ENCODE data around the gene COX19. TPM values are rescaled to one million over a fixed set of nuclear protein-coding genes. Genes with fewer than 3 reads are reported as not detected.

Gene COX19
- total RNA-seq, 1 experiment from 2014 or later = 14.4 TPM

DNA sequence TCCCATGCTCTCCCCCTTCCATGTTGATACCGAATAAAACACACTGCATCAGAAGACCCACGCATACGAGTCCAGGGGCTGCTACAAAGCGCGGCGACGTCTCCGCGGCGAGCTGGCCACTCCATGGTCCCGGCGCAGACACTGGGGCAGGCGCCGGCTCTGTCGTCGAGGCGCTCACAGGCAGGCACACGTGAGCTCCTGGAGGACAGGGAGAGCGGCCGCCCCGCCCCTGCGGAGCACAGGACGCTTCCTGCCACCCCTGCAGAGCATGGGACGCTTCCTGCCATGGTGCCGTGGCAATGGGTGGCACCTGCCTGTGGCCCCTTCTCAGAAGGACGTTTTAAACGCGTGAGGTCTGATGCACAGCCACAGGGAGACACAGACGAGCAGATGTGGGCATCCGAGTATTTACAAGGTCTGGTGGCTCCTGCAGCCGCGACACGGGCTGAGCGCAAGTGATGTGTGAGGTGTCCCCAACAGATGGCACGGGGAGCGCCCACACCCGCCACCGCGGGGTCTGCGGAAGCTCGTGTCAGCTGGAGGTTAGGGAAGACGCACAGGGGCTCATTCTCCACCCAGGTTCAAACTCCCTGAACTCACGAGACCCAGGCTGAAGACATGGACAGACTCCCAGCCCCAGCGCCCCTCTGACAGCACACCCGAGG lies 47.6 kb upstream of the COX19 start:
- H3K27ac ChIP-seq (ENCODE audit: low read length) = no peak overlapping the region
- H3K9me3 ChIP-seq (ENCODE audit: control insufficient read depth, insufficient read depth, low read depth, low read length) = no peaks in the 10 kb centered on the region
- BruUV-seq (replicated peaks) = no TSS peak
- in situ Hi-C loops (cut with HindIII; ENCODE audit: low pct_unique_long_range_greater_than_20kb, low sequenced_read_pairs) = no loop called here
- intact Hi-C loops (cut with micrococcal nuclease; ENCODE audit: unreplicated experiment) = no loop called here
- peaks cover 4% of the 10 kb centered on the region; the same call in 1 of the 2 replicates for H3K36me3 ChIP-seq (ENCODE audit: control insufficient read depth, insufficient read depth, low read length)
- no peak overlapping the region for H3K4me3 ChIP-seq (ENCODE audit: low read depth in 2 of 2, low read length in 2 of 2)
- ChIA-PET POLR2A (no interaction called here), CTCF (no interaction called here)
- ATAC-seq (no peak), DNase-seq (ENCODE audit: low read depth, low spot score) (no peak)
- no peaks in the 10 kb centered on the region for H3K27me3 ChIP-seq (ENCODE audit: control insufficient read depth, insufficient read depth, low read length)
- TF ChIP-seq SIN3A (IDR thresholded peaks at IDR 0.05; ENCODE audit: borderline replicate concordance, insufficient read depth, low read depth, low read length) = no peak
- no peak for TF ChIP-seq POLR2AphosphoS5 (IDR thresholded peaks at IDR 0.05; ENCODE audit: low read depth, low read length)
- TF ChIP-seq TCF7L2 (IDR thresholded peaks at IDR 0.05; ENCODE audit: low read depth, low read length) = no peak
- no peak for TF ChIP-seq CTCF (IDR thresholded peaks at IDR 0.05)
- no peak for TF ChIP-seq REST (IDR thresholded peaks at IDR 0.05; ENCODE audit: insufficient read depth in 1 of 2, low read depth in 2 of 2, low read length in 1 of 2)
- peaks cover 17% of the 10 kb centered on the region for H3K4me1 ChIP-seq (ENCODE audit: control insufficient read depth, insufficient read depth, low read length)

DNA sequence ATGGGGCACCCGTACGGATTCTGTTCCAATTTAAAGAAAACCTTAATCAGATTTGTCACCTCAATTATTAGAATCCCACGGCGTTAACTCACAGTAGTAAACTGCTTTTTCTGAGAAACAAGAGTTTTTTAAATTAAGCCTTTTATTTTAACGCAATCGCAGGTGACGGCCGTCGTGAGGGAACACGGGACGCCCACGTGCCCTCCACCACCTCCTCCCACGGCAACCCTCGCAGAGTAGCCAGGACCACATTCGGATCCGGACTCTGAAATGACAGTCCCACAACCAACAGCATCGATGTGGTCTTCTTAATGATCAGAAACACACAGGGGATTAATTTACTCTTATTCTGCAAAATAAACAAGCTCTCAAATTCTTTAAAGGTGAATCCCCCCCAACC lies 47.0 kb upstream of the COX19 start:
- POLR2A ChIA-PET = no interaction called here
- in situ Hi-C loops (cut with HindIII; ENCODE audit: low pct_unique_long_range_greater_than_20kb, low sequenced_read_pairs) = no loop called here
- no peaks in the 10 kb centered on the region for H3K9me3 ChIP-seq (ENCODE audit: control insufficient read depth, insufficient read depth, low read depth, low read length)
- no peak overlapping the region for H3K27ac ChIP-seq (ENCODE audit: low read length)
- peaks cover 4% of the 10 kb centered on the region; the same call in 1 of the 2 replicates for H3K36me3 ChIP-seq (ENCODE audit: control insufficient read depth, insufficient read depth, low read length)
- no peaks in the 10 kb centered on the region for H3K27me3 ChIP-seq (ENCODE audit: control insufficient read depth, insufficient read depth, low read length)
- no peak overlapping the region for H3K4me3 ChIP-seq (ENCODE audit: low read depth in 2 of 2, low read length in 2 of 2)
- no peak for TF ChIP-seq SIN3A (IDR thresholded peaks at IDR 0.05; ENCODE audit: borderline replicate concordance, insufficient read depth, low read depth, low read length)
- TF ChIP-seq REST (IDR thresholded peaks at IDR 0.05; ENCODE audit: insufficient read depth in 1 of 2, low read depth in 2 of 2, low read length in 1 of 2) = no peak
- no TSS peak for BruUV-seq (replicated peaks)
- DNase-seq (ENCODE audit: low read depth, low spot score) (no peak), ATAC-seq (no peak)
- intact Hi-C loops (cut with micrococcal nuclease; ENCODE audit: unreplicated experiment) = no loop called here
- CTCF ChIA-PET = no interaction called here
- peaks cover 17% of the 10 kb centered on the region for H3K4me1 ChIP-seq (ENCODE audit: control insufficient read depth, insufficient read depth, low read length)

All from Panc1 (cell line).